Tibial nerve (tissue), 4 donors: ENCODE data around the gene FBXO44. TPM values are rescaled to one million over a fixed set of nuclear protein-coding genes. Genes with fewer than 3 reads are reported as not detected.
A peak's percentile ranks its signal among the peaks of the same experiment; 100 is the strongest.

Source experiments
- DNase-seq, 2 donors: peaks; one replicate each; pipeline ENCODE4 v3.0.0-alpha.2; 2019; ENCODE audit warnings: low spot score in 2 of 2
- H3K27ac ChIP-seq, 4 donors: fragments of 200-600 bp; sonication (generic) in 3 of 4; one replicate each; pipeline ENCODE4 v1.5.1; 2017 to 2019; ENCODE audit warnings: mild to moderate bottlenecking in 1 of 4
- H3K27me3 ChIP-seq, 2 donors: fragments of 200-600 bp; sonication (generic) in 1 of 2; one replicate each; pipeline versions ENCODE4 v1.5.1 to v1.6.0; 2017 to 2019
- H3K36me3 ChIP-seq, 3 donors: fragments of 200-600 bp; sonication (generic); one replicate each; pipeline ENCODE4 v1.5.1; 2018 to 2019
- H3K4me1 ChIP-seq, 4 donors: fragments of 200-600 bp; sonication (generic) in 3 of 4; one replicate each; pipeline ENCODE4 v1.5.1; 2017 to 2019
- H3K4me3 ChIP-seq, 4 donors: fragments of 200-600 bp; sonication (generic) in 3 of 4; one replicate each; pipeline ENCODE4 v1.5.1; 2017 to 2019; ENCODE audit warnings: mild to moderate bottlenecking in 1 of 4, moderate library complexity in 1 of 4
- H3K9me3 ChIP-seq, 4 donors: fragments of 200-600 bp; sonication (generic) in 3 of 4; one replicate each; pipeline ENCODE4 v1.5.1; 2017 to 2019
- CTCF ChIP-seq, 5 experiments: fragments of 200-600 bp in 3 of 5; fragments of 450-650 bp in 2 of 5; sonication (generic) in 3 of 5; IDR thresholded peaks; one replicate each; pipeline ENCODE4 v1.5.1; 2016 to 2019; ENCODE audit warnings: antibody characterized with exemption in 5 of 5, mild to moderate bottlenecking in 3 of 5, moderate library complexity in 2 of 5
- EP300 ChIP-seq, 2 donors: sonication (generic); formaldehyde crosslinking; IDR thresholded peaks; one replicate each; pipeline ENCODE4 v1.6.1; 2017; ENCODE audit warnings: antibody characterized with exemption in 2 of 2, mild to moderate bottlenecking in 1 of 2
- POLR2A ChIP-seq, 2 donors: fragments of 450-650 bp; IDR thresholded peaks; one replicate each; pipeline ENCODE4 v1.6.1; 2017; ENCODE audit warnings: antibody characterized with exemption in 2 of 2, mild to moderate bottlenecking in 2 of 2, moderate library complexity in 2 of 2
- WGBS, 2 donors: methylation state at CpG; one replicate each; pipeline ENCODE4 v1.1.5; 2018; 5-methylcytosine and 5-hydroxymethylcytosine counted together
- total RNA-seq, 4 donors: library from RNA; depleted of rRNA; stranded (reverse); fragments of >200 nt; gene quantifications; one replicate each; pipeline ENCODE4 v1.1.0, GENCODE V29; 2016

FBXO44 gene
- total RNA-seq, 4 donors from 2014 or later = 24.1 to 59.4 (median 35.7) TPM

- peak overlapping the region; percentile 63 to 92 (median 80) for H3K27ac ChIP-seq
- TF ChIP-seq EP300 (IDR thresholded peaks at IDR 0.05) (no peak), CTCF (IDR thresholded peaks at IDR 0.05) (peak in 1 of 5 experiments; percentile 4), POLR2A (IDR thresholded peaks at IDR 0.05) (no peak)
- H3K9me3 ChIP-seq = no peaks in the 10 kb centered on the region
- H3K4me3 ChIP-seq = peak overlapping the region; percentile 44 to 85 (median 54)
- 1% methylated on average over 43 to 48 of the region's 66 CpGs for WGBS, 2 donors
- peaks cover 0 to 43% (median 0%) of the 10 kb centered on the region in 3 donors for H3K36me3 ChIP-seq
- H3K4me1 ChIP-seq = peaks cover 0 to 13% (median 0%) of the 10 kb centered on the region in 4 donors
- H3K27me3 ChIP-seq = no peaks in the 10 kb centered on the region
- peak in 1 of 2 donors; percentile 30 for DNase-seq
Measured at GRCh38 chr1:11664336-11665065, 9.8 kb downstream of the FBXO44 start.

DNA sequence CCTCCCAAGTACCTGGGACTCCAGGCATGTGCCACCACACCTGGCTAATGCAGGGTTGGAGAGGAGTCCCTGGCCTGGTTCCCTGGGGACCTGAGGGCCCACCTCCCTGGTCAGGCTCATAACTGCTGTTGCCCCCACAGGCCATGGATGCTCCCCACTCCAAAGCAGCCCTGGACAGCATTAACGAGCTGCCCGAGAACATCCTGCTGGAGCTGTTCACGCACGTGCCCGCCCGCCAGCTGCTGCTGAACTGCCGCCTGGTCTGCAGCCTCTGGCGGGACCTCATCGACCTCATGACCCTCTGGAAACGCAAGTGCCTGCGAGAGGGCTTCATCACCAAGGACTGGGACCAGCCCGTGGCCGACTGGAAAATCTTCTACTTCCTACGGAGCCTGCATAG lies 13.8 kb downstream of the FBXO44 start:
- Histone ChIP-seq H3K27ac (no peak overlapping the region), H3K4me1 (peaks cover 0 to 13% (median 0%) of the 10 kb centered on the region in 4 donors), H3K9me3 (no peaks in the 10 kb centered on the region), H3K36me3 (peaks cover 0 to 52% (median 4%) of the 10 kb centered on the region in 3 donors), H3K4me3 (no peak overlapping the region), H3K27me3 (no peaks in the 10 kb centered on the region)
- WGBS, 2 donors = 74 to 83% methylated on average over 11 to 12 of the region's 14 CpGs
- TF ChIP-seq EP300 (IDR thresholded peaks at IDR 0.05) (no peak), POLR2A (IDR thresholded peaks at IDR 0.05) (no peak), CTCF (IDR thresholded peaks at IDR 0.05) (no peak)
- no peak for DNase-seq

- Histone ChIP-seq H3K27ac (no peak overlapping the region), H3K27me3 (no peaks in the 10 kb centered on the region), H3K36me3 (peaks cover 2 to 74% (median 11%) of the 10 kb centered on the region in 3 donors), H3K4me1 (peaks cover 0 to 4% (median 0%) of the 10 kb centered on the region in 4 donors), H3K4me3 (no peak overlapping the region), H3K9me3 (no peaks in the 10 kb centered on the region)
- 62 to 65% methylated on average over 6 of the region's 6 CpGs for WGBS, 2 donors
- TF ChIP-seq EP300 (IDR thresholded peaks at IDR 0.05) = no peak
- TF ChIP-seq POLR2A (IDR thresholded peaks at IDR 0.05) = no peak
- TF ChIP-seq CTCF (IDR thresholded peaks at IDR 0.05) = no peak
- DNase-seq = no peak
Measured at GRCh38 chr1:11670747-11671146, 16.1 kb downstream of the FBXO44 start.

- TF ChIP-seq EP300 (IDR thresholded peaks at IDR 0.05) = no peak
- no peak for TF ChIP-seq POLR2A (IDR thresholded peaks at IDR 0.05)
- no peak for TF ChIP-seq CTCF (IDR thresholded peaks at IDR 0.05)
- no peaks in the 10 kb centered on the region for H3K27me3 ChIP-seq
- H3K4me3 ChIP-seq = no peak overlapping the region
- H3K9me3 ChIP-seq = no peaks in the 10 kb centered on the region
- peaks cover 0 to 4% (median 0%) of the 10 kb centered on the region in 4 donors for H3K4me1 ChIP-seq
- H3K36me3 ChIP-seq = peaks cover 2 to 78% (median 15%) of the 10 kb centered on the region in 3 donors
- no peak overlapping the region for H3K27ac ChIP-seq
- 83 to 93% methylated on average over 6 of the region's 6 CpGs for WGBS, 2 donors
- DNase-seq = no peak
Measured at GRCh38 chr1:11671205-11671543, 16.5 kb downstream of the FBXO44 start.

DNA sequence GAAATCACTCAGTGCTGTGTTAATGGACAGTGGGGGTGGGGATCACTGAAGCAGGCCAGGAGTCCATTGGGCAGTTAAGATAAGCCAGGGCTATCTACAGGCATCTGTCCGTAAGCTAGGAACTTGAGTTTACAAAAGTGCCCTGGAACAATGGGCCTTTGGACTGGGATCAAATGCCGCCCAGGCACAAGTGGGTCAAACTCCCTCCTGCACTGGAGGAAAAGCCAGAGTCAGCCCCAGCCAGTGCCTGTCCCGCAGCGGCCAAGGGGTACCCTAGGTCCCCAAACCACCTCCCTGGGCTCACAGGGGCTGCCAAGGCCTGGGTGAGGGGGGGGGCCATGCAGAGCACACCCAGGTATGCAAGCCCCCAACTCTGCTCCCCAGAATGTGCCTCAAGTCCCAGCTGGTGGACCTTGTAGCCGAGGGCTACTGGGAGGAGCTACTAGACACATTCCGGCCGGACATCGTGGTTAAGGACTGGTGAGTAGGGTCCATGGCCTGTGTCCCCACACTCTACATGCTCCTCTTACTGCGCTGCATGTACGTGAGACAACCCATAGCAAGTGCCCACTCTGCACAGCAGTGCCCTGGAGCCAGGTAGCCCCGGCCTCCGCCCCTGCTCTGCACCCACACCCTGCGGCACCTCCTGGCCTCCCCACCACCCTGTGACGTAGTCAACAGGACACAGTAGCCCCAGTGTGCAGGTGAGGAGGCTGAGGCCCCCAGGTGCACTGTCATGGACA lies 17.0 kb downstream of the FBXO44 start:
- Histone ChIP-seq H3K27ac (no peak overlapping the region), H3K36me3 (peaks cover 2 to 84% (median 16%) of the 10 kb centered on the region in 3 donors), H3K4me3 (no peak overlapping the region), H3K4me1 (peaks cover 0 to 4% (median 0%) of the 10 kb centered on the region in 4 donors), H3K27me3 (no peaks in the 10 kb centered on the region), H3K9me3 (no peaks in the 10 kb centered on the region)
- WGBS, 2 donors = 78 to 84% methylated on average over 13 to 14 of the region's 14 CpGs
- no peak for DNase-seq
- TF ChIP-seq POLR2A (IDR thresholded peaks at IDR 0.05) = no peak
- TF ChIP-seq CTCF (IDR thresholded peaks at IDR 0.05) = no peak
- TF ChIP-seq EP300 (IDR thresholded peaks at IDR 0.05) = no peak
